SW480 (cell line): ENCODE data around the gene FRMD5.

Experiments used
- DNase-seq: peaks from one replicate; pipeline ENCODE4 v3.0.0-alpha.2; 2016; ENCODE audit warnings: low spot score

FRMD5 gene

GRCh38 chr15:44093836-44094235, 101.2 kb downstream of the FRMD5 start:
- no peak for DNase-seq

GRCh38 chr15:44092221-44092620, 102.8 kb downstream of the FRMD5 start:
- no peak for DNase-seq

- no peak for DNase-seq
Measured at GRCh38 chr15:44087578-44088465, 107.2 kb downstream of the FRMD5 start.

- peak; percentile 11 for DNase-seq
Measured at GRCh38 chr15:44084770-44085169, 110.3 kb downstream of the FRMD5 start.

GRCh38 chr15:44084171-44084570, 110.9 kb downstream of the FRMD5 start:
- DNase-seq, result no peak

GRCh38 chr15:44082558-44083157, 112.4 kb downstream of the FRMD5 start:
- DNase-seq, result no peak

- DNase-seq, result no peak
Measured at GRCh38 chr15:44081026-44082013, 113.8 kb downstream of the FRMD5 start.

- DNase-seq, result no peak
Measured at GRCh38 chr15:44075535-44075934, 119.5 kb downstream of the FRMD5 start.

GRCh38 chr15:44069489-44069888, 125.6 kb downstream of the FRMD5 start:
- DNase-seq, result no peak

- DNase-seq, result no peak
Measured at GRCh38 chr15:44068347-44068746, 126.7 kb downstream of the FRMD5 start.

- DNase-seq, result peak; percentile 66
Measured at GRCh38 chr15:44066211-44066827, 128.8 kb downstream of the FRMD5 start.

- DNase-seq, result no peak
Measured at GRCh38 chr15:44064706-44065105, 130.4 kb downstream of the FRMD5 start.

- no peak for DNase-seq
Measured at GRCh38 chr15:44058126-44058525, 136.9 kb downstream of the FRMD5 start.

GRCh38 chr15:44045661-44046060, 149.4 kb downstream of the FRMD5 start:
- DNase-seq, result no peak

GRCh38 chr15:44045217-44045616, 149.9 kb downstream of the FRMD5 start:
- no peak for DNase-seq

GRCh38 chr15:44038755-44039191, 156.3 kb downstream of the FRMD5 start:
- DNase-seq, result no peak

- no peak for DNase-seq
Measured at GRCh38 chr15:44035781-44036699, 159.0 kb downstream of the FRMD5 start.

- no peak for DNase-seq
Measured at GRCh38 chr15:44034933-44035624, 160.0 kb downstream of the FRMD5 start.

GRCh38 chr15:44034334-44034733, 160.7 kb downstream of the FRMD5 start:
- no peak for DNase-seq

- DNase-seq, result no peak
Measured at GRCh38 chr15:44033894-44034293, 161.2 kb downstream of the FRMD5 start.
